ENCODE data around the gene DBF4B. TPM values are rescaled to one million over a fixed set of nuclear protein-coding genes. Genes with fewer than 3 reads are reported as not detected.

The DBF4B gene
- total RNA-seq, 1 experiment from 2014 or later = 26.1 TPM

GRCh38 chr17:44661835-44662234, 46.6 kb upstream of the DBF4B start:
- ChIA-PET POLR2A (no interaction called here), CTCF (no interaction called here), RAD21 (ENCODE audit: low non-redundant PET in 1 of 2, low total read pairs in 2 of 2, uncharacterized antibody in 2 of 2, unreplicated experiment in 2 of 2) (no interaction called here)
- BruUV-seq (replicated peaks) = no TSS peak
- Histone ChIP-seq H3K9me2 (ENCODE audit: insufficient read depth) (no peaks in the 10 kb centered on the region), H3K27me3 (ENCODE audit: insufficient read depth, low read length) (no peaks in the 10 kb centered on the region), H3K4me1 (ENCODE audit: control insufficient read depth in 1 of 2, insufficient read depth in 2 of 2, low read length in 2 of 2) (no peaks in the 10 kb centered on the region), H2AFZ (ENCODE audit: low read depth, low read length, poor library complexity, severe bottlenecking) (no peak overlapping the region), H3K4me3 (replicated peaks in 1 of 2; ENCODE audit: low read depth in 1 of 2, low read length in 2 of 2) (no peak overlapping the region), H4K20me1 (ENCODE audit: insufficient read depth) (no peaks in the 10 kb centered on the region), H3K9me3 (ENCODE audit: control insufficient read depth in 1 of 2, insufficient read depth in 1 of 2, low read depth in 1 of 2, low read length in 2 of 2) (no peaks in the 10 kb centered on the region), H3K79me2 (ENCODE audit: insufficient read depth, low read length) (no peaks in the 10 kb centered on the region), H3K9ac (ENCODE audit: low read length) (no peak overlapping the region), H3K27ac (ENCODE audit: low read depth, low read length) (no peak overlapping the region), H3K4me2 (ENCODE audit: low read length) (no peak overlapping the region), H3K36me3 (ENCODE audit: control insufficient read depth in 1 of 2, insufficient read depth in 2 of 2, low read length in 2 of 2) (no peaks in the 10 kb centered on the region)
- intact Hi-C loops (cut with micrococcal nuclease) = no loop called here
- TF ChIP-seq EGR1 (IDR thresholded peaks at IDR 0.05; ENCODE audit: low read depth) (no peak), SP1 (IDR thresholded peaks at IDR 0.05; ENCODE audit: low read depth) (no peak), ZFX (IDR thresholded peaks at IDR 0.05) (no peak), TCF7L2 (IDR thresholded peaks at IDR 0.05; ENCODE audit: borderline replicate concordance, extremely low read depth, insufficient read depth, insufficient read length) (no peak), ELF1 (IDR thresholded peaks at IDR 0.05; ENCODE audit: borderline replicate concordance, low read depth) (no peak), POLR2A (IDR thresholded peaks at IDR 0.05; ENCODE audit: borderline replicate concordance, extremely low read depth, insufficient read depth, insufficient read length) (no peak), ZNF274 (IDR thresholded peaks at IDR 0.05; ENCODE audit: low read depth, low read length) (no peak), RAD21 (IDR thresholded peaks at IDR 0.05; ENCODE audit: low read depth) (no peak)
- TF ChIP-seq, protein P1, sequence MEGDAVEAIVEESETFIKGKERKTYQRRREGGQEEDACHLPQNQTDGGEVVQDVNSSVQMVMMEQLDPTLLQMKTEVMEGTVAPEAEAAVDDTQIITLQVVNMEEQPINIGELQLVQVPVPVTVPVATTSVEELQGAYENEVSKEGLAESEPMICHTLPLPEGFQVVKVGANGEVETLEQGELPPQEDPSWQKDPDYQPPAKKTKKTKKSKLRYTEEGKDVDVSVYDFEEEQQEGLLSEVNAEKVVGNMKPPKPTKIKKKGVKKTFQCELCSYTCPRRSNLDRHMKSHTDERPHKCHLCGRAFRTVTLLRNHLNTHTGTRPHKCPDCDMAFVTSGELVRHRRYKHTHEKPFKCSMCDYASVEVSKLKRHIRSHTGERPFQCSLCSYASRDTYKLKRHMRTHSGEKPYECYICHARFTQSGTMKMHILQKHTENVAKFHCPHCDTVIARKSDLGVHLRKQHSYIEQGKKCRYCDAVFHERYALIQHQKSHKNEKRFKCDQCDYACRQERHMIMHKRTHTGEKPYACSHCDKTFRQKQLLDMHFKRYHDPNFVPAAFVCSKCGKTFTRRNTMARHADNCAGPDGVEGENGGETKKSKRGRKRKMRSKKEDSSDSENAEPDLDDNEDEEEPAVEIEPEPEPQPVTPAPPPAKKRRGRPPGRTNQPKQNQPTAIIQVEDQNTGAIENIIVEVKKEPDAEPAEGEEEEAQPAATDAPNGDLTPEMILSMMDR (IDR thresholded peaks at IDR 0.05 in 2 of 3, conservative IDR thresholded peaks at IDR 0.05 in 1 of 3; ENCODE audit: borderline replicate concordance in 1 of 3, insufficient read depth in 1 of 3, low read depth in 2 of 3, low read length in 2 of 3) = no peak
- ATAC-seq (no peak), DNase-seq (ENCODE audit: low read depth, low spot score) (no peak)

DNA sequence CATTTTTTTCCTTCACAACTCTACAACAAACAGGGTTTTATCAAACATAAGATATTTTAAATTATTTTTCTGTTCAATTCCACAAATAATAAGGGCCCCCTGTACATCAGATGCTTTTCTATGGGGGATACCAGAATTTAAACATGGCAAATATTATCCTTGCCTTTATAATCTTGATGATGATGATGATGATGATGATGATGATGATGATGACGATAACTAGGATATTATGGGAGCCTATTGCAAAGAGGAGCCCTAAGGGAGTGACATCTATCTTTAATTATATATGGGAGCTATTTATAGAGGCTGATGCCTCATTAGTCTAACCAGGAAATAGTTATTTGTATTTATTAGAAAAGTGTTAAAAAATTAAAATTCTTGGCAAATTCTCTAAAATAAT, 45.4 kb upstream of the DBF4B start:
- H3K9me3 ChIP-seq (ENCODE audit: control insufficient read depth in 1 of 2, insufficient read depth in 1 of 2, low read depth in 1 of 2, low read length in 2 of 2) = no peaks in the 10 kb centered on the region
- no peak overlapping the region for H3K4me3 ChIP-seq (replicated peaks in 1 of 2; ENCODE audit: low read depth in 1 of 2, low read length in 2 of 2)
- no peak overlapping the region for H2AFZ ChIP-seq (ENCODE audit: low read depth, low read length, poor library complexity, severe bottlenecking)
- ChIA-PET RAD21 (ENCODE audit: low non-redundant PET in 1 of 2, low total read pairs in 2 of 2, uncharacterized antibody in 2 of 2, unreplicated experiment in 2 of 2) (no interaction called here), CTCF (no interaction called here), POLR2A (no interaction called here)
- no peaks in the 10 kb centered on the region for H3K36me3 ChIP-seq (ENCODE audit: control insufficient read depth in 1 of 2, insufficient read depth in 2 of 2, low read length in 2 of 2)
- H3K27me3 ChIP-seq (ENCODE audit: insufficient read depth, low read length) = no peaks in the 10 kb centered on the region
- H3K79me2 ChIP-seq (ENCODE audit: insufficient read depth, low read length) = no peaks in the 10 kb centered on the region
- no TSS peak for BruUV-seq (replicated peaks)
- DNase-seq (ENCODE audit: low read depth, low spot score) = no peak
- no peaks in the 10 kb centered on the region for H3K9me2 ChIP-seq (ENCODE audit: insufficient read depth)
- ATAC-seq = no peak
- no peak overlapping the region for H3K4me2 ChIP-seq (ENCODE audit: low read length)
- intact Hi-C loops (cut with micrococcal nuclease) = no loop called here
- H3K4me1 ChIP-seq (ENCODE audit: control insufficient read depth in 1 of 2, insufficient read depth in 2 of 2, low read length in 2 of 2) = no peaks in the 10 kb centered on the region
- H4K20me1 ChIP-seq (ENCODE audit: insufficient read depth) = no peaks in the 10 kb centered on the region
- H3K27ac ChIP-seq (ENCODE audit: low read depth, low read length) = no peak overlapping the region
- H3K9ac ChIP-seq (ENCODE audit: low read length) = no peak overlapping the region
- no peak for TF ChIP-seq YY1 (IDR thresholded peaks at IDR 0.05; ENCODE audit: extremely low read depth, insufficient replicate concordance, low read depth, low read length)
- TF ChIP-seq ZNF274 (IDR thresholded peaks at IDR 0.05; ENCODE audit: low read depth, low read length) = no peak
- no peak for TF ChIP-seq EZH2 (IDR thresholded peaks at IDR 0.05)
- TF ChIP-seq POLR2A (IDR thresholded peaks at IDR 0.05; ENCODE audit: borderline replicate concordance, extremely low read depth, insufficient read depth, insufficient read length) = no peak
- TF ChIP-seq ATF3 (IDR thresholded peaks at IDR 0.05) = no peak
- TF ChIP-seq TCF7L2 (IDR thresholded peaks at IDR 0.05; ENCODE audit: borderline replicate concordance, extremely low read depth, insufficient read depth, insufficient read length) = no peak
- no peak for TF ChIP-seq MAX (IDR thresholded peaks at IDR 0.05)
- TF ChIP-seq SP1 (IDR thresholded peaks at IDR 0.05; ENCODE audit: low read depth) = no peak
- TF ChIP-seq POLR2AphosphoS5 (IDR thresholded peaks at IDR 0.05; ENCODE audit: low read depth, low read length) = no peak
- TF ChIP-seq, protein P2, sequence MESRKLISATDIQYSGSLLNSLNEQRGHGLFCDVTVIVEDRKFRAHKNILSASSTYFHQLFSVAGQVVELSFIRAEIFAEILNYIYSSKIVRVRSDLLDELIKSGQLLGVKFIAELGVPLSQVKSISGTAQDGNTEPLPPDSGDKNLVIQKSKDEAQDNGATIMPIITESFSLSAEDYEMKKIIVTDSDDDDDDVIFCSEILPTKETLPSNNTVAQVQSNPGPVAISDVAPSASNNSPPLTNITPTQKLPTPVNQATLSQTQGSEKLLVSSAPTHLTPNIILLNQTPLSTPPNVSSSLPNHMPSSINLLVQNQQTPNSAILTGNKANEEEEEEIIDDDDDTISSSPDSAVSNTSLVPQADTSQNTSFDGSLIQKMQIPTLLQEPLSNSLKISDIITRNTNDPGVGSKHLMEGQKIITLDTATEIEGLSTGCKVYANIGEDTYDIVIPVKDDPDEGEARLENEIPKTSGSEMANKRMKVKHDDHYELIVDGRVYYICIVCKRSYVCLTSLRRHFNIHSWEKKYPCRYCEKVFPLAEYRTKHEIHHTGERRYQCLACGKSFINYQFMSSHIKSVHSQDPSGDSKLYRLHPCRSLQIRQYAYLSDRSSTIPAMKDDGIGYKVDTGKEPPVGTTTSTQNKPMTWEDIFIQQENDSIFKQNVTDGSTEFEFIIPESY (IDR thresholded peaks at IDR 0.05; ENCODE audit: extremely low read depth, insufficient replicate concordance, low read length) = no peak
- no peak for TF ChIP-seq CBX3 (IDR thresholded peaks at IDR 0.05; ENCODE audit: low read depth)
- no peak for TF ChIP-seq RAD21 (IDR thresholded peaks at IDR 0.05; ENCODE audit: low read depth)
- no peak for TF ChIP-seq JUND (IDR thresholded peaks at IDR 0.05)
- TF ChIP-seq ELF1 (IDR thresholded peaks at IDR 0.05; ENCODE audit: borderline replicate concordance, low read depth) = no peak
